GM21360 (cell line): ENCODE data around the gene GNAO1.

Source experiments
- ATAC-seq: cut with Tn5 transposase; IDR thresholded peaks from one replicate; pipeline ENCODE4 v1.9.1; 2021; ENCODE audit warnings: mild to moderate bottlenecking, moderate library complexity; ENCODE audit not compliant: unreplicated experiment

GNAO1 gene

GRCh38 chr16:56234737-56235136 lies 43.4 kb downstream of the GNAO1 start:
- ATAC-seq: no peak

- ATAC-seq: no peak
Measured at GRCh38 chr16:56237451-56237930, 46.2 kb downstream of the GNAO1 start.

- ATAC-seq: no peak
Measured at GRCh38 chr16:56238188-56238587, 46.9 kb downstream of the GNAO1 start.

GRCh38 chr16:56241596-56241995 lies 50.3 kb downstream of the GNAO1 start:
- ATAC-seq: no peak

GRCh38 chr16:56242740-56243139 lies 51.5 kb downstream of the GNAO1 start:
- no peak for ATAC-seq

GRCh38 chr16:56244612-56245011 lies 53.3 kb downstream of the GNAO1 start:
- no peak for ATAC-seq

GRCh38 chr16:56245197-56245596 lies 53.9 kb downstream of the GNAO1 start:
- no peak for ATAC-seq

- ATAC-seq: no peak
Measured at GRCh38 chr16:56246051-56246817, 54.9 kb downstream of the GNAO1 start.

GRCh38 chr16:56247018-56247417 lies 55.7 kb downstream of the GNAO1 start:
- ATAC-seq: no peak

GRCh38 chr16:56247808-56248207 lies 56.5 kb downstream of the GNAO1 start:
- ATAC-seq: no peak

- ATAC-seq: no peak
Measured at GRCh38 chr16:56252835-56253234, 61.5 kb downstream of the GNAO1 start.

- ATAC-seq: no peak
Measured at GRCh38 chr16:56255904-56256303, 64.6 kb downstream of the GNAO1 start.

- no peak for ATAC-seq
Measured at GRCh38 chr16:56257239-56257638, 66.0 kb downstream of the GNAO1 start.

- no peak for ATAC-seq
Measured at GRCh38 chr16:56257666-56258342, 66.5 kb downstream of the GNAO1 start.

- no peak for ATAC-seq
Measured at GRCh38 chr16:56258508-56259424, 67.5 kb downstream of the GNAO1 start.

GRCh38 chr16:56259425-56259779 lies 68.1 kb downstream of the GNAO1 start:
- ATAC-seq: no peak

GRCh38 chr16:56260378-56261160 lies 69.3 kb downstream of the GNAO1 start:
- ATAC-seq: no peak

GRCh38 chr16:56261656-56262055 lies 70.4 kb downstream of the GNAO1 start:
- no peak for ATAC-seq

GRCh38 chr16:56262148-56262547 lies 70.9 kb downstream of the GNAO1 start:
- ATAC-seq: no peak

- no peak for ATAC-seq
Measured at GRCh38 chr16:56262551-56263245, 71.4 kb downstream of the GNAO1 start.
